ENCODE data around the gene ATRIP.

- TF ChIP-seq CTCF (conservative IDR thresholded peaks at IDR 0.05) (no peak), EZH2 (IDR thresholded peaks at IDR 0.05; ENCODE audit: low read depth) (no peak)
These were observed 21.2 kb upstream of the ATRIP start for GRCh38 chr3:48425281-48425812.
